SU-DHL-6 (cell line): ENCODE data around the gene GRIK2.

Experiments
- H2AFZ ChIP-seq: fragments of 200-600 bp; sonication (generic); 2 replicates; pipeline ENCODE4 v1.6.1; 2014; ENCODE audit warnings: low read depth, mild to moderate bottlenecking, moderate library complexity, mixed read lengths, antibody characterized with exemption, low read length; ENCODE audit not compliant: severe bottlenecking
- H3F3A ChIP-seq: fragments of 200-600 bp; shearing (Covaris generic); 2 replicates; pipeline ENCODE4 v1.6.0; 2016; ENCODE audit warnings: antibody characterized with exemption, mild to moderate bottlenecking; ENCODE audit not compliant: insufficient read depth
- H3K27ac ChIP-seq: fragments of 200-600 bp; sonication (generic); 2 replicates; pipeline ENCODE4 v1.5.1; 2016; ENCODE audit warnings: low read depth, mild to moderate bottlenecking, low read length, moderate library complexity, mixed read lengths
- H3K27me3 ChIP-seq: fragments of 200-600 bp; sonication (generic), shearing (Covaris generic); 2 replicates; pipeline ENCODE4 v1.6.0; 2014; ENCODE audit warnings: mild to moderate bottlenecking, low read length
- H3K36me3 ChIP-seq: fragments of 200-600 bp; sonication (generic); 2 replicates; pipeline ENCODE4 v1.6.1; 2014; ENCODE audit warnings: mild to moderate bottlenecking, low read length, mixed read lengths
- H3K4me2 ChIP-seq: fragments of 300-600, 200-600 bp; shearing (Covaris generic), sonication (generic); 2 replicates; pipeline ENCODE4 v1.6.0; 2014; ENCODE audit warnings: low read length, low read depth, mild to moderate bottlenecking; ENCODE audit not compliant: poor library complexity, severe bottlenecking
- H3K4me3 ChIP-seq: fragments of 200-600 bp; sonication (generic); 2 replicates; pipeline ENCODE4 v1.5.1; 2014; ENCODE audit warnings: antibody characterized with exemption, low read length, mild to moderate bottlenecking, mixed read lengths; ENCODE audit not compliant: insufficient read depth, poor library complexity, severe bottlenecking
- H3K79me2 ChIP-seq: fragments of 200-600 bp; sonication (generic); 2 replicates; pipeline ENCODE4 v1.6.1; 2014; ENCODE audit warnings: mild to moderate bottlenecking, low read length, moderate library complexity; ENCODE audit not compliant: insufficient read depth
- H3K9ac ChIP-seq: fragments of 200-600 bp; sonication (generic); 2 replicates; pipeline ENCODE4 v1.7.0; 2014; ENCODE audit warnings: mild to moderate bottlenecking, low read length
- H3K9me2 ChIP-seq: fragments of 200-600 bp; sonication (generic); replicated peaks from 2 replicates; pipeline ENCODE4 v1.6.1; 2014; ENCODE audit warnings: low read length; ENCODE audit not compliant: insufficient read depth
- H3K9me3 ChIP-seq: fragments of 200-600 bp; sonication (generic); 2 replicates; pipeline ENCODE4 v1.6.1; 2014; ENCODE audit warnings: low read length, mixed read lengths; ENCODE audit not compliant: insufficient read depth
- H4K20me1 ChIP-seq: fragments of 200-600 bp; sonication (generic); 2 replicates; pipeline ENCODE4 v1.6.1; 2014; ENCODE audit warnings: low read depth, mild to moderate bottlenecking, antibody characterized with exemption, low read length, moderate library complexity, mixed read lengths
- CTCF ChIP-seq: fragments of 200-600 bp; sonication (generic); IDR thresholded peaks from one replicate; pipeline ENCODE4 v1.5.1; 2017; ENCODE audit warnings: antibody characterized with exemption, mild to moderate bottlenecking, low read length, moderate library complexity; ENCODE audit not compliant: insufficient read depth, poor library complexity, severe bottlenecking
- EZH2phosphoT487 ChIP-seq: fragments of 200-600 bp; sonication (generic), shearing (Covaris generic); conservative IDR thresholded peaks from 2 replicates; pipeline ENCODE4 v1.6.1; 2018; ENCODE audit warnings: mild to moderate bottlenecking, antibody characterized with exemption, low read length, moderate library complexity, mixed read lengths

The GRIK2 gene

GRCh38 chr6:101398716-101399615 is 5.5 kb downstream of the GRIK2 start:
- H3K36me3 ChIP-seq = no peaks in the 10 kb centered on the region
- TF ChIP-seq CTCF = no peak
- TF ChIP-seq EZH2phosphoT487 = no peak
- no peak overlapping the region for H2AFZ ChIP-seq
- no peaks in the 10 kb centered on the region for H3K79me2 ChIP-seq
- no peaks in the 10 kb centered on the region for H3K27me3 ChIP-seq
- no peaks in the 10 kb centered on the region for H3F3A ChIP-seq
- H3K4me3 ChIP-seq = no peak overlapping the region
- no peak overlapping the region for H3K9ac ChIP-seq
- no peaks in the 10 kb centered on the region for H4K20me1 ChIP-seq
- H3K4me2 ChIP-seq = no peak overlapping the region
- H3K9me3 ChIP-seq = no peaks in the 10 kb centered on the region
- H3K27ac ChIP-seq = no peak overlapping the region
- H3K9me2 ChIP-seq = no peaks in the 10 kb centered on the region

- no peak overlapping the region for H3K4me3 ChIP-seq
- TF ChIP-seq EZH2phosphoT487 = no peak
- no peak for TF ChIP-seq CTCF
- no peaks in the 10 kb centered on the region for H4K20me1 ChIP-seq
- no peak overlapping the region for H3K9ac ChIP-seq
- H2AFZ ChIP-seq = no peak overlapping the region
- H3K9me2 ChIP-seq = no peaks in the 10 kb centered on the region
- H3K27me3 ChIP-seq = no peaks in the 10 kb centered on the region
- no peak overlapping the region for H3K27ac ChIP-seq
- no peaks in the 10 kb centered on the region for H3K79me2 ChIP-seq
- no peaks in the 10 kb centered on the region for H3K9me3 ChIP-seq
- no peaks in the 10 kb centered on the region for H3K36me3 ChIP-seq
- H3K4me2 ChIP-seq = no peak overlapping the region
- no peaks in the 10 kb centered on the region for H3F3A ChIP-seq
These were observed 6.2 kb downstream of the GRIK2 start for GRCh38 chr6:101399616-101400162.

GRCh38 chr6:101400326-101401135 is 7.0 kb downstream of the GRIK2 start:
- Histone ChIP-seq H2AFZ (no peak overlapping the region), H3K9me3 (no peaks in the 10 kb centered on the region), H3K36me3 (no peaks in the 10 kb centered on the region), H3K9me2 (no peaks in the 10 kb centered on the region), H4K20me1 (no peaks in the 10 kb centered on the region), H3K4me2 (no peak overlapping the region), H3K27me3 (no peaks in the 10 kb centered on the region), H3K27ac (no peak overlapping the region), H3F3A (no peaks in the 10 kb centered on the region), H3K79me2 (no peaks in the 10 kb centered on the region), H3K4me3 (no peak overlapping the region), H3K9ac (no peak overlapping the region)
- TF ChIP-seq CTCF = no peak
- no peak for TF ChIP-seq EZH2phosphoT487
